NCI-H1694 (cell line): Measurements from ENCODE around the gene KCND3.

Experiments used
- DNase-seq: peaks from one replicate; lab custom pipeline; 2025; lab: John Stamatoyannopoulos, UW

KCND3 gene

GRCh38 chr1:111848852-111849545 is 140.5 kb downstream of the KCND3 start:
- no peak for DNase-seq

DNA sequence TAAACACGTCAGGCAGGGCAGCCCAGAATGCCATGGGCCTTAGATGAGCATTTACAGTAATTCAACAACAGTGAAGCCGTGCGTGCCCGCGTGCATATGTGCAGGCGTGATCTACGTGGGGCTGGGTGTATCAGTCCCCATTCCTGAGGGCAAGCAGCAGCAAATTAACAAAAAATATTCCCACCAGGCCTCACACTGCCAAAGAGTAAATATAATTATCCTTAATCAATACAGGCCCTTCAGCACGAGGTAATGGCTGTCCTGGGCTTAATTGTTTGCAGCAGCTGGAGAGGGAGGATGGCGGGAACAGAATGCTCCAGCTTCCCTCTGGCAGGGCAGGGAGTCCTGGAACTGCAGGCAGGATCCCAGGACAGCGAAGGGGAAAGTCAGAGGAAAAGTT is 142.0 kb downstream of the KCND3 start:
- DNase-seq: no peak

GRCh38 chr1:111846842-111847241 is 142.6 kb downstream of the KCND3 start:
- no peak for DNase-seq

- no peak for DNase-seq
Observed at GRCh38 chr1:111843177-111843576, 146.3 kb downstream of the KCND3 start.

GRCh38 chr1:111842411-111842810 is 147.1 kb downstream of the KCND3 start:
- no peak for DNase-seq

DNA sequence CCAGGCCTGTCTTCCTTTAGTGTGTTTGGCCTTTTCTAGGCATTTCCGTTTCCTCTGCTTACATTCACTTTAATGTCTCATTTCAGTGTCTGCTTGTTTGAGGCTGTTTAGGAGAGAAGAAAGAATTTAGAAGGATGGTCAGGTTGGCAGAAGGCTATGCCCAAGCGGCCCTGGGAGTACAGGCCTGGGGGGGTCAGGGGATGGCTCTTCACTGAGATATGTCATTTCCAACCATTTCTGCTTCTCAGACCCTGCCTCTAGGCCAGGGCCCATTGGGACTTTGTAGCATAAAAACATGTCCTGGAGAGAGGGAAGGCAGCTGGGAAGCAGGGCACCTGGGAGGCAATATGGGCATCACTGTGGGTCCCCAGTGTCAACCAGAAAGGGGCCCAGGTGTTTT is 147.7 kb downstream of the KCND3 start:
- no peak for DNase-seq

GRCh38 chr1:111841189-111841588 is 148.3 kb downstream of the KCND3 start:
- no peak for DNase-seq

DNA sequence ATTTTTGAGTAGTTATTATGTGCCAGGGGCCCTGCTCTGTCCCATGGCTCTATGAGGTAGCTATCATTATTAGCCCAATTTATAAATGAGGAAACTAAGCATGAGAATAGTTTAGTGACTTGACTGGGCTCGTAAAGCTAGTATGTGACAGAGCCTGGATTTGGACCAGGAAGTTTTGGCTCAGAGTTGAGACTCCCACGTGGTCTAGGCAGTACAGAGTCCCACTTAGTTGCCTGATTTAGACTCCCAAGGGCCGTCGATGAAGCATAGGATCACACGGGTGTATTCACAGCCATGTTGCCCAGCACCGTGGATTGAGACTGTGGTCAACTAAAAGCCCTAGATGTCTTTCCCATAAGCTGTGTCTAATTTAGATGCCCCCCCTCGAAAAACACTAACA is 152.1 kb downstream of the KCND3 start:
- DNase-seq: no peak

DNA sequence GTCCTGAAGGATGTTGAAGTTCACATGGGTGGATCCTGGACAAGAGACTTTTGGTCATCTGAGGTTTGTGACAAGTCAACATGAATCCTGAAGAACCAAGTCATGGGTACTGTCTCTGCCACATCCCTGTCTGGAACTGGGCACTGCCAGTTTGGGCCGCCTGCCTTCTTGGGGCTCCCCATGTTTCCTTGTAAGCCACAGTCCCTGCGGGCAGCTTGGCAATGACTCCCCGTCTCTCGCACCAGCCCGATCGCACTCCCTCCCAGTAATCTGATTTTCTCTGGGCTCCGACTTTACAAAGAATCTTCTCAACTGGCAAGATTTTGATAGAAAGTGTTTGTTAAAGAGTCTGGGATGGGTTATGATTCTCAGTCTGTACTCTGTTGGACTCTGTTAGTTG is 153.4 kb downstream of the KCND3 start:
- no peak for DNase-seq

DNA sequence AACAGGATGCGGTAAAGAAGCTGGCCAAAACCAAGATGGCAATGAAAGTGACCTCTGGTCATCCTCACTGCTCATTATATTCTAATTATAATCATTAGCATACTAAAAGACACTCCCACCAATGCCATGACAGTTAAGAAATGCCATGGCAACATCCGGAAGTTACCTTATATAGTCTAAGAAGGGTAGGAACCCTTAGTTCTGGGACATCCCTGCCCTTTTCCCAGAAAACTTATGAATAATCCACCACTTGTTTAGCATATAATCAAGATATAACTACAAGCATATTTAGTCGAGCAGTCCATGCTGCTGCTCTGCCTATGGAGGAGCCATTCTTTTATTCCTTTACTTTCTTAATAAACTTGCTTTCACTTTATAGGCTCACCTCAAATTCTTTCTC is 154.0 kb downstream of the KCND3 start:
- no peak for DNase-seq

DNA sequence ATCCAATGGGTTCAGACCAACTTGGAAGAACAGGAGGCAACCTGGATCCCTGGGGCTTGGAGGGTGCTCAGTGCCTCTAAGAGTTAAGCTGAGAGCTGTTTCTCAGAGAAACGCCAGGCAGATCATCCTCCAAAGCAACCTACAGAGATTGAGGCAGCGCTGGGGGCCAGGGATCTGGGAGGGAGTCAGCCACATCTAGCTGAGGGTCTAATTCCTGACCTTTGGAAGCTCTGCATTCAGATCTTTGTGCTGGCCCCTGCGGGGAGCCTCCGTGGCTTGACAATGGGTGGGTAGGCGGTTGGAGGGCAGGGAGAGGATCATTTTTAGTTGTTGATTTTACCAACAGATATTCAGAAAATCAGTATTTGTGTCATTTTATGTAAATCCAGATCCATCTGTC is 154.5 kb downstream of the KCND3 start:
- no peak for DNase-seq

GRCh38 chr1:111833334-111833733 is 156.1 kb downstream of the KCND3 start:
- no peak for DNase-seq

DNA sequence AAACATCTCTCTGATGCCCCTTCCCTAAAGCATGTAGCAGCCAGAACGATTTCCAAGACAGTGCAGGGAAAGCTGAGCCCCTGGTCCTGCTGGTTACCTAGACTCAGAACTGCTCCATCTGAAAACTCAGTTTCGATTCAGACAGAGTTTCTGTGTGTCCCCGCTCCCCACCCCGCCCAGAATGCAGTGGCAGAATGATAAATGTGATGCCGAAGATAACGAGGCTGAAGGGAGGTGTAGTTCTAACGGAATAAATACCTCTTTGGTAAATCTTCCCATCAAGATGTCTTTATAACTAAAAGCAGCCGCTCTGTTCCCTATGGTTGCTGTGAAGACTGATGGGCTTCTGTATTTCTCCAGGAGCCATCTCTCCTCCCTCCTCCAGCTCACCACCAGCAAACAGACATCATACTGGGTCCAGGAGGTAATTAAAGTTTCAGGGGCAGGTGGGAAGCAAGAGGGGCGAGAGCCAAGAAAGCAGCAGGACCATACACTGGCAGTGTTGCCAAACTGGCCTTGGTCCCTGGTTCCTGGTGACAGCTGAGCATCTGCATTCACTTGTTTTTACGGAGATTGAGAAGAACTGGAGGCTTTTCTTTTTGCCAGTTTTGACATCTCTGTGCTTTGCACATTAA is 156.8 kb downstream of the KCND3 start:
- no peak for DNase-seq

DNA sequence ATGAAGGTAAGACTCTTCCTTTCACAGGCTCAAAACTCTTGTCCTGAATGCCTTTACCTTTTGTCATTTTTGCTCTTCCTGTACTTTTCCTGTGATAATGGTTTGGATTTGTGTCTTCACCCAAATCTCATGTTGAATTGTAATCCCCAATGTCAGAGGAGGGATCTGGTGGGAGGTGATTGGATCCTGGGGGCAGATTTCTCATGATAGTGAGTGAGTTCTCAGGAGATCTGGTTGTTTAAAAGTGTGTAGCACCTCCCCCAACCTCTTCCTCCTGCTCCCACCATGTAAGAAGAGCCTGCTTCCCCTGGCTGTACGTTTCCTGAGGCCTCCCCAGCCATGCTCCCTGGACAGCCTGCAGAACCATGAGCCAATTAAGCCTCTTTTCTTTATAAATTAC is 158.3 kb downstream of the KCND3 start:
- DNase-seq: no peak

GRCh38 chr1:111827946-111828345 is 161.5 kb downstream of the KCND3 start:
- DNase-seq: no peak

DNA sequence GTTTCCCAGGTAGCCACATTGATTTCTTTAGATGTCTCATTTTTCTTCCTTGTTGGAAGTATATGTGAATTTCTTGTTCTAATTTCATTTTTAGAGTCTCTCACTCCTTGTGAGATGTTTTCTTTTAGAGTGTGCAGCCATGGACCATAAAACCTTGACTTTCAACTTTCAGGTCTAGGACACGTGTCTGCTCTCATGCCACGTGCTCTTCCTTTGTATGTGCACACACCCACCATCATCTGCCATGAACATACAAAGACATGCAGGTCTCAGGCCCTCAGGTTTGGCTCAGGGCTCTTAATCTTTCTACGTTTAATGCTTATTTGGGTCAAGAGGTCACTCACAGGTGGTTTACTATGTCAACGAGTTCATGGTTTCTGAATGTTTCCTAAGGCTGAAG is 163.2 kb downstream of the KCND3 start:
- no peak for DNase-seq

DNA sequence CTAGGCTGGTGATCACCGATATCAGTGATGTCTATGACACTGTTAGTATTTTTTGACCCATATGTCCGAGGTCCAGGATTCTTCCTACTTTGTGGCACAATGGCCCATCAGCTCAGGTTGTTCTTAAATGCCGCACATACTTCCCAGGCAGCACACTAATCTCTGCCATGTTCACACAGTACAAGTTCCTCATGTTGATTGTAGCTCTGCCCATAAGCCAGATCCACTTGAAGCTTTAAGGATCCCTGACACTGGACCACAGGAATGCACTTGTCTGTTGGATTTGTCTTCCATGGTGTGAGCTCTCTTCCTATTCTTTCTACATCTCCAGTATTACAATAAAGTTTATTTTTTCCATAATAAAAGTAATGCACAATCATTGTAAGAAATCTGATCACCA is 164.3 kb downstream of the KCND3 start:
- no peak for DNase-seq

DNA sequence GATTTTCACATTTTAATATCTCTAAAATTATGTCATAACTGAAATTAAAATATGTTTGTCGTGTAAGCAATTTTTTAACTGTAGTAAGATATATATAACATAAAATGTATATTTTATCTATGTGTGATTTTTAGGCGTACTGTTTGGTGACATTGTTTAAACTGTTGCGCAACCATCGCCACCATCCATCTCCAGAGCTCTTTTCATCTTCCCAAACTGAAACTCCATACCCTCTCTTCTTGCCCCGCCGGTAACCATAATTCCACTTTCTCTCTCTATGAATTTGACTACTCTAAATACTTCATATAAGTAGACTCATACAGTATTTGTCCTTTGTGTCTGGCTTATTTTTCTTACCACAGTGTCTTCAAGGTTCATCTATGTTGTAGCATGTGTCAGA is 167.3 kb downstream of the KCND3 start:
- DNase-seq: no peak

DNA sequence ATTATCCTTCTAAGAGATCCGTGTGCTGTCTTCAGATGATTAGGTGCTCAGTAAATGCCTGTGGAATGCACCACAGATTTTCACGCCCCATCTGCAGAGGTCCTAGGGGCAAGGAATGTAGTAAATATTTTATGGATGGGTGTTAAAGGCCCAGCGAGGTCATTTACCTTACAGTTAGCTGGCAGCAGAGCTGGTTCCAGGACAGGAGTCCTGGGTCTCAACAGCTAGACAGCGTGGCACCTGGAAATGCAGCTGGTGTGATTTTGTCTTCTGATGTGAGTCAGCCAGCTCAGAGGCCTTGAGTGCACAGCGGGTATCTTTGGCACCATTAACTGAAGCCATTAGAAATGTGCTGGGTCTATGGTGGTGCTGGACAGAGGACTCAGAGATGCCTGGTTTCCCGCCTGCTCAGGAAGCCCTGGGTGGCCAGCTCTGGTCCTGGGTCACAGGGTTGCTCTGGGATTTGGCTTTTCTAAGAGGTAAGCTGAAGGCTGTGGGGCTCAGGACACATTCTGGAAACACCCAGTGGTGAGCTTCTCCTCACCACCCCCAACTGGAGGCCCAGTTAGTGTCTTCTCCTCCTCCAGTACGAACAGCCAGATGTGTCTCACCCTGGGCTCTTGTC is 168.2 kb downstream of the KCND3 start:
- DNase-seq: no peak

DNA sequence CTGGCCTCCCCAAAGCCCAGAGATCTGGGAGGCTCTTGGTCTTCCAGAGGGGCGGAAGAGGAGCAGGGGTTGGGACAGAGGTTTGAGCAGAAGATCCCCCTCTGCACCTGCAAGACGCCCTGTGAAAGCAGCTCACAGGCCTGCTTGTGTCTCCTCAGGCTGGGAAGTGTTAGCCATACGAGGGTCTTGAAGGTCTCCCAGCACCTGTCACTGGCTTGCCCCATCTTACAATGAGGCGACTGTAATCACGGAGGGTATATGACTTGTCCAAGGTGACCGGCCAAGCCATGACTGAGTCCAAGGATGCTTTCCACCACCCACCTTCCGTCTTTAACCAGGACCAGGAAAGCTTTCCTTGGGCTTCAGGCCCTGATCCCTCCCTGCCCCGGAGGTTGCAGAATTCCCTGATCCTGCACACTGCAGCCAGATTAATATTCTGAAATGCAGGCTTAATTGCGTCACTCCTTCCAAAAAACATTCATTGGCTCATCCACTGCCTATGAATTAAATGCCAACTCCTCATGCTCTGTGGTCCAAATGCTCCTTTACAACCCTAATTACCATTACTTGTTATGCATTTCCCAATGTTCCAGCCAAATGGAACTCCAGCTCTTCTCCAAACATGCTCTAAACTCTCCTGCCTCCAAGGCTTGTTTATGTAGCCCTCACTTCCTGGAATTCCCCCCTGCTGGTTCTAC is 169.8 kb downstream of the KCND3 start:
- no peak for DNase-seq

DNA sequence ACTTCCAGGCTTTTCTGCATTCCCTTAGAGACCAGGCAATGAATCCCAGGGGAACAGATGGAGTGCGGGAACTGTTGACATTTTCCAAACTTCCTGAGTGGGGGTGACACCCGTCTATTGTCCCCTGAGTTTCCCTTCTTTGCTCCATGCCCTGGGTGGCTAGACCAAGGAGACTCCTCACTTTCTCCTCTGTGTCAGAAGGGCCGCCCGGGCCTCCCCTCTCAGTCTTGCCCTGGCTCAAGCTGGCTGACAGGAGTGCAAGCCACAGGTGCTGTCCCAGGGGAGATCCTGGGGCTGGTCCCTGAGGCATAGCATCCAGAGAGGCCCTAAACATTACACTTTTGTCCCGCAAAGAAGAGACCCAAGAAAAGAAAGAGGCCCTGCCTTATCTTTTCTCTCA is 170.9 kb downstream of the KCND3 start:
- DNase-seq: no peak

GRCh38 chr1:111818081-111818480 is 171.4 kb downstream of the KCND3 start:
- DNase-seq: no peak

- DNase-seq: no peak
Observed at GRCh38 chr1:111814642-111815041, 174.8 kb downstream of the KCND3 start.
